A673 (cell line): ENCODE measurements around the gene ADRA2C.

Source experiments
- CTCF ChIP-seq: fragments of 300-800, 200-600 bp; sonication (generic); conservative IDR thresholded peaks from 2 replicates; pipeline ENCODE4 v1.5.1; 2017; ENCODE audit warnings: low read depth, mild to moderate bottlenecking, antibody characterized with exemption, low read length, moderate library complexity, mixed read lengths
- EZH2 ChIP-seq: fragments of 200-600 bp; sonication (generic); IDR thresholded peaks from 2 replicates; pipeline ENCODE4 v1.6.1; 2017; ENCODE audit warnings: borderline replicate concordance, low read depth, mild to moderate bottlenecking, mixed read lengths, antibody characterized with exemption, low read length; ENCODE audit not compliant: poor library complexity, severe bottlenecking

- no peak for TF ChIP-seq CTCF
- TF ChIP-seq EZH2, result no peak
Observed at GRCh38 chr4:3797831-3798790, 31.9 kb downstream of the ADRA2C start.
